K562 (cell line): Measurements from ENCODE around the gene PHACTR2. TPM values are rescaled to one million over a fixed set of nuclear protein-coding genes. Genes with fewer than 3 reads are reported as not detected.

Source experiments
- ATAC-seq: fragments of 200-7000 bp; cut with Tn5 transposase; 3 replicates; pipeline ENCODE4 v1.9.1; 2020; ENCODE audit warnings: moderate library complexity
- BruUV-seq: library from RNA; stranded (reverse); fragments of 400-500 nt; replicated peaks from 2 replicates; lab custom pipeline; 2021; lab: Mats Ljungman, UMichigan
- CTCF ChIA-PET: fragments of 300-600 bp; formaldehyde crosslinking; extraction: SDS; loops from one replicate; lab custom pipeline; 2021; ENCODE audit warnings: low intra/inter-chr PET ratio; lab: Yijun Ruan, JAX
- POLR2A ChIA-PET: fragments of 300-600, 350-650 bp; sonication (Branson Sonifier 250); formaldehyde crosslinking; extraction: SDS; loops from one replicate; lab custom pipeline; 2021; ENCODE audit warnings: antibody characterized with exemption, inconsistent platforms; lab: Yijun Ruan, JAX
- DNase-seq, 4 experiments: peaks; one replicate each; pipeline versions ENCODE4 v3.0.0 to v3.0.0-alpha.2; 2011 to 2018; ENCODE audit warnings: low spot score in 3 of 4, mixed read lengths in 3 of 4; ENCODE audit errors: extremely low read depth in 1 of 4
- FAIRE-seq: peaks from 2 replicates; lab custom pipeline; 2011; peaks lifted over from hg19 to GRCh38; lab: Jason Lieb, UNC
- H2AFZ ChIP-seq: 2 replicates; pipeline ENCODE4 v1.6.0; 2011; ENCODE audit warnings: low read depth, low read length, control low read depth, inconsistent platforms
- H3K27ac ChIP-seq: fragments of 200-600 bp; 3 replicates; pipeline ENCODE4 v1.8.0; 2011; ENCODE audit warnings: low read depth, mild to moderate bottlenecking, control low read depth, inconsistent platforms, low read length, moderate library complexity, mixed read lengths; ENCODE audit errors: extremely low read depth
- H3K27me3 ChIP-seq, 2 experiments: fragments of 300-600 bp in 1 of 2; 2 replicates in 1 of 2; 3 replicates in 1 of 2; pipeline versions ENCODE4 v1.6.0 to v1.8.0; 2011; ENCODE audit warnings: inconsistent platforms in 2 of 2, low read length in 2 of 2, mild to moderate bottlenecking in 1 of 2, mixed read lengths in 1 of 2, moderate library complexity in 1 of 2; ENCODE audit not compliant: control insufficient read depth in 2 of 2, insufficient read depth in 2 of 2
- H3K36me3 ChIP-seq: fragments of 300-600 bp; 3 replicates; pipeline ENCODE4 v1.8.0; 2011; ENCODE audit warnings: mild to moderate bottlenecking, low read length, inconsistent platforms; ENCODE audit not compliant: control insufficient read depth, insufficient read depth
- H3K4me1 ChIP-seq, 2 experiments: fragments of 200-600 bp in 1 of 2; replicated peaks in 1 of 2; 2 replicates in 1 of 2; 3 replicates in 1 of 2; pipeline versions ENCODE4 v1.5.1 to v1.8.0; 2011; ENCODE audit warnings: inconsistent platforms in 2 of 2, low read length in 2 of 2, mild to moderate bottlenecking in 1 of 2, mixed read lengths in 1 of 2, moderate library complexity in 1 of 2; ENCODE audit not compliant: control insufficient read depth in 2 of 2, insufficient read depth in 2 of 2
- H3K4me2 ChIP-seq: 2 replicates; pipeline ENCODE4 v1.6.1; 2011; ENCODE audit warnings: low read length, control low read depth, inconsistent platforms, mixed read lengths; ENCODE audit not compliant: insufficient read depth
- H3K4me3 ChIP-seq: fragments of 200-600 bp; sonication (generic), shearing (Covaris generic); 2 replicates; pipeline ENCODE4 v1.5.1; 2016; ENCODE audit warnings: control low read depth, inconsistent platforms
- H3K79me2 ChIP-seq: fragments of 200-600 bp; 3 replicates; pipeline ENCODE4 v1.8.0; 2011; ENCODE audit warnings: low read length, inconsistent platforms; ENCODE audit not compliant: control insufficient read depth, insufficient read depth
- H3K9ac ChIP-seq, 2 experiments: 2 replicates each; pipeline versions ENCODE4 v1.6.0 to v1.6.1; 2011; ENCODE audit warnings: low read depth in 2 of 2, low read length in 2 of 2, control low read depth in 1 of 2, inconsistent platforms in 1 of 2, mild to moderate bottlenecking in 1 of 2, mixed read lengths in 1 of 2; ENCODE audit not compliant: insufficient read depth in 1 of 2
- H3K9me1 ChIP-seq: one replicate; pipeline ENCODE4 v1.6.0; 2011; ENCODE audit warnings: inconsistent platforms, mild to moderate bottlenecking, low read length, moderate library complexity; ENCODE audit not compliant: control insufficient read depth, insufficient read depth
- H3K9me3 ChIP-seq: replicated peaks from 2 replicates; pipeline ENCODE4 v1.5.1; 2011; ENCODE audit warnings: low read depth, low read length, inconsistent platforms; ENCODE audit not compliant: control insufficient read depth, insufficient read depth
- H4K20me1 ChIP-seq: replicated peaks from 2 replicates; pipeline ENCODE4 v1.6.1; 2011; ENCODE audit warnings: low read length, inconsistent platforms, mixed read lengths; ENCODE audit not compliant: control insufficient read depth, insufficient read depth
- DNMT1 ChIP-seq: fragments of 450-650 bp; IDR thresholded peaks from 2 replicates; pipeline ENCODE4 v1.6.1; 2016; ENCODE audit warnings: antibody characterized with exemption, mild to moderate bottlenecking
- HNRNPH1 ChIP-seq: fragments of 200-400 bp; formaldehyde crosslinking; optimal IDR thresholded peaks from 2 replicates; pipeline ENCODE3; 2017; ENCODE audit warnings: low read depth, mild to moderate bottlenecking, low read length, moderate library complexity
- MCM3 ChIP-seq: fragments of 450-650 bp; IDR thresholded peaks from 2 replicates; pipeline ENCODE4 v1.6.1; 2016
- MTA2 ChIP-seq: fragments of 450-650 bp; IDR thresholded peaks from 2 replicates; pipeline ENCODE4 v1.6.1; 2016; ENCODE audit warnings: low read depth
- NFXL1 ChIP-seq: fragments of 450-650 bp; formaldehyde crosslinking; IDR thresholded peaks from 2 replicates; pipeline ENCODE4 v1.4.0; 2021; ENCODE audit warnings: mild to moderate bottlenecking
- RBFOX2 ChIP-seq: fragments of 200-400 bp; formaldehyde crosslinking; IDR thresholded peaks from 2 replicates; pipeline ENCODE4 v1.6.1; 2017; ENCODE audit warnings: low read depth, mild to moderate bottlenecking, low read length, moderate library complexity
- SLC30A9 ChIP-seq: fragments of 250-450 bp; sonication (Bioruptor Pico); IDR thresholded peaks from 2 replicates; pipeline ENCODE4 v1.8.0; 2022; ENCODE audit warnings: mild to moderate bottlenecking, moderate library complexity
- SNIP1 ChIP-seq: fragments of 450-650 bp; IDR thresholded peaks from 2 replicates; pipeline ENCODE4 v1.7.1; 2017; ENCODE audit warnings: low read depth, mild to moderate bottlenecking
- STAT5A ChIP-seq: IDR thresholded peaks from 2 replicates; pipeline ENCODE4 v1.6.1; 2012; ENCODE audit warnings: low read length, inconsistent platforms, borderline replicate concordance
- ZBTB17 ChIP-seq: fragments of 450-650 bp; formaldehyde crosslinking; IDR thresholded peaks from 2 replicates; pipeline ENCODE4 v1.4.0; 2020; ENCODE audit warnings: mild to moderate bottlenecking
- ZFPM2 ChIP-seq: fragments of 250-450 bp; sonication (Bioruptor Pico); IDR thresholded peaks from 2 replicates; pipeline ENCODE4 v1.5.1; 2022; ENCODE audit warnings: mild to moderate bottlenecking
- ZNF140 ChIP-seq: fragments of 250-450 bp; sonication (Bioruptor Pico); IDR thresholded peaks from 2 replicates; pipeline ENCODE4 v1.8.0; 2021; ENCODE audit warnings: moderate library complexity, mild to moderate bottlenecking, inconsistent platforms
- ZNF316 ChIP-seq: fragments of 450-650 bp; IDR thresholded peaks from 2 replicates; pipeline ENCODE4 v1.6.1; 2016
- ZNF77 ChIP-seq: fragments of 250-450 bp; sonication (Bioruptor Pico); IDR thresholded peaks from 2 replicates; pipeline ENCODE4 v1.5.0; 2020
- WGBS: fragments of 100-300 bp; shearing (Covaris generic); methylation state at CpG from one replicate; pipeline ENCODE4 v1.1.6; 2016; ENCODE audit warnings: low coverage, mixed read lengths; ENCODE audit not compliant: insufficient coverage; ENCODE audit errors: missing lambda C conversion rate; 5-methylcytosine and 5-hydroxymethylcytosine counted together
- in situ Hi-C: fragments of 300-500 bp; cut with MboI; formaldehyde crosslinking; loops from 4 replicates; pipeline ENCODE4 v1.15.0; 2018; ENCODE audit warnings: inconsistent platforms, mixed read lengths
- intact Hi-C: fragments of 100-400 bp; cut with micrococcal nuclease; formaldehyde crosslinking; loops from 2 replicates; pipeline ENCODE4 v1.14.2; 2022
- polyA plus RNA-seq, 8 experiments: library from polyadenylated mRNA; depleted of rRNA in 4 of 8; stranded (reverse) in 5 of 8; unstranded in 3 of 8; fragments of >200 nt; fragmentation: Nextera tagmentation in 2 of 8; fragmentation: Illumina TruSeq in 1 of 8; extraction: Ambion mirVana in 2 of 8; extraction: Trizol in 1 of 8; gene quantifications; 2 replicates each; pipeline versions ENCODE4 v1.2.1 to v1.2.3, GENCODE V29; 2011 to 2014; ENCODE audit warnings: inconsistent platforms in 1 of 8, missing spikeins in 1 of 8
- total RNA-seq, 7 experiments: library from RNA; depleted of rRNA in 6 of 7; stranded (reverse); fragments of >200 nt in 6 of 7; fragmentation: Illumina TruSeq in 2 of 7; extraction: Trizol in 2 of 7; gene quantifications; 2 replicates each; pipeline versions ENCODE4 v1.2.1 to v1.2.3, GENCODE V29; 2011 to 2021; ENCODE audit warnings: low replicate concordance in 1 of 7
- TF ChIP-seq, protein P1 (sequence below): sonication (generic); formaldehyde crosslinking; IDR thresholded peaks from 2 replicates; pipeline ENCODE4 v1.8.1; 2022; ENCODE audit warnings: missing genetic modification reagents
- TF ChIP-seq, protein P2 (sequence below): fragments of 250-450 bp; sonication (Bioruptor Pico); IDR thresholded peaks from 2 replicates; pipeline ENCODE4 v1.8.0; 2021; ENCODE audit warnings: mild to moderate bottlenecking, moderate library complexity
- TF ChIP-seq, protein P3 (sequence below): fragments of 450-650 bp; formaldehyde crosslinking; IDR thresholded peaks from 2 replicates; pipeline ENCODE4 v1.4.0; 2022; ENCODE audit warnings: mild to moderate bottlenecking, moderate library complexity
- TF ChIP-seq, protein P4 (sequence below): sonication (generic); formaldehyde crosslinking; IDR thresholded peaks from 2 replicates; pipeline ENCODE4 v1.8.1; 2023; ENCODE audit warnings: mild to moderate bottlenecking, missing genetic modification reagents

Gene PHACTR2
- total and polyA plus RNA-seq, 9 of the 15 experiments (the other 6 are each of a cell fraction or from before 2014, with no cell fraction given), result 5.3 to 52.5 (median 22.9) TPM

DNA sequence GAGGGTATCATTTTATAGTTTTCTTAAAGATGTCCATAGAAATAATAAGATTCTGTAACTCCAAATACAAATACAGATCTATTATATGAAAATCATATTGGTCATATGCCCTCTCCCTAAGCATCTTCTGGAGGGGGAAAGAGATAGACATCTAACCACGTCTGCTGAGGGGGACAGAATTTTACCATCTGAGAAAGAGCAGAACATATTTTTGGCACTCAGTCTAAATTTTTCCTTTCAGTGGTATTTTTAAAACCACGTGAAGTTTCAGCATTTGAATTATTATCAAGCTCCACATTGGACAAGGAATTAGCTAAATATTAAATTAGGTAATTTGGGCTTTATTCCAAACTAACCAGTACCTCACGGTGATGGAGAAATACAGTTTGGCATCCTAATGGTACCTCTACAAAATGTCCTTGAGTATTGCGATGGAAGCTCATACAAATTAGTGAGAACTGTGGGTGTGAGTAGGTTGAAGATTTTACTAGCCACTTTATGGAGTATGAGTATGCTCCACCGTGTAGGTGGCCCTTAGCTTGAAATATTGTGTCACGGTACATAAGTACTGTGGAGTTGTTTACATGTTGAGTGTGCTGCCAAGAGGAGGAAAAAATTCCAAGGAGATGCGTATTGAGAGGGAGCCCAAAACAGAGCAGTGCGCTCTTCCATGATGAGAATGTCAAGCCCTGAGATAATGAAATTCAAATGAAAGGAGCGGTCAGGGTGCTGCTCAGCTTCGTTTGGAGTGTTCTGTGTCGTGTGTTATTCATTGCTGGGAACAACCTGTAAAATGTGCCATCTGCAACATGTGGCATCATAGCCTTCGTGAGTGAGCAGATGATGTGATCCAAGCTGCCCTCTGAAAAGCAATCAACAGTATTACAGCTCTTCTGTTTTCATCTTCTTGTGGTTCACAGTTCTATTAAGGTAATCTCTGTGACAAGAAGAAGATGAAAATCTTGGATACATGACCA is 48.4 kb upstream of the PHACTR2 start:
- WGBS, result 20% methylated on average over 12 of the region's 12 CpGs
- DNase-seq, result no peak
- Histone ChIP-seq H3K9me1 (no peaks in the 10 kb centered on the region), H3K27me3 (no peaks in the 10 kb centered on the region), H3K4me2 (no peak overlapping the region), H3K79me2 (no peaks in the 10 kb centered on the region), H3K9ac (no peak overlapping the region), H3K9me3 (no peaks in the 10 kb centered on the region), H3K4me1 (no peaks in the 10 kb centered on the region), H4K20me1 (no peaks in the 10 kb centered on the region), H3K36me3 (no peaks in the 10 kb centered on the region), H3K4me3 (no peak overlapping the region), H2AFZ (peak overlapping the region; percentile 5; the same call in 1 of the 2 replicates), H3K27ac (no peak overlapping the region)
- FAIRE-seq, result no peak
- in situ Hi-C loops (no loop called here), intact Hi-C loops (no loop called here)
- CTCF ChIA-PET, result no interaction called here
- POLR2A ChIA-PET, result interaction anchor here (1.4 kb wide), 1 partner anchor 32 kb away, joined by 3 read pairs; no protein-coding TSS in a partner anchor
- TF ChIP-seq STAT5A, result no peak
- TF ChIP-seq ZBTB17, result no peak
- TF ChIP-seq RBFOX2, result no peak
- TF ChIP-seq, protein P1, sequence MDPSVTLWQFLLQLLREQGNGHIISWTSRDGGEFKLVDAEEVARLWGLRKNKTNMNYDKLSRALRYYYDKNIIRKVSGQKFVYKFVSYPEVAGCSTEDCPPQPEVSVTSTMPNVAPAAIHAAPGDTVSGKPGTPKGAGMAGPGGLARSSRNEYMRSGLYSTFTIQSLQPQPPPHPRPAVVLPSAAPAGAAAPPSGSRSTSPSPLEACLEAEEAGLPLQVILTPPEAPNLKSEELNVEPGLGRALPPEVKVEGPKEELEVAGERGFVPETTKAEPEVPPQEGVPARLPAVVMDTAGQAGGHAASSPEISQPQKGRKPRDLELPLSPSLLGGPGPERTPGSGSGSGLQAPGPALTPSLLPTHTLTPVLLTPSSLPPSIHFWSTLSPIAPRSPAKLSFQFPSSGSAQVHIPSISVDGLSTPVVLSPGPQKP (CRISPR knock-in tag), result no peak
- TF ChIP-seq ZNF316, result no peak
- TF ChIP-seq ZNF140 (CRISPR knock-in tag), result no peak
- TF ChIP-seq, protein P2, sequence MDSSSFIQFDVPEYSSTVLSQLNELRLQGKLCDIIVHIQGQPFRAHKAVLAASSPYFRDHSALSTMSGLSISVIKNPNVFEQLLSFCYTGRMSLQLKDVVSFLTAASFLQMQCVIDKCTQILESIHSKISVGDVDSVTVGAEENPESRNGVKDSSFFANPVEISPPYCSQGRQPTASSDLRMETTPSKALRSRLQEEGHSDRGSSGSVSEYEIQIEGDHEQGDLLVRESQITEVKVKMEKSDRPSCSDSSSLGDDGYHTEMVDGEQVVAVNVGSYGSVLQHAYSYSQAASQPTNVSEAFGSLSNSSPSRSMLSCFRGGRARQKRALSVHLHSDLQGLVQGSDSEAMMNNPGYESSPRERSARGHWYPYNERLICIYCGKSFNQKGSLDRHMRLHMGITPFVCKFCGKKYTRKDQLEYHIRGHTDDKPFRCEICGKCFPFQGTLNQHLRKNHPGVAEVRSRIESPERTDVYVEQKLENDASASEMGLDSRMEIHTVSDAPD (CRISPR knock-in tag), result no peak
- no peak for TF ChIP-seq SLC30A9 (CRISPR knock-in tag)
- TF ChIP-seq, protein P3, sequence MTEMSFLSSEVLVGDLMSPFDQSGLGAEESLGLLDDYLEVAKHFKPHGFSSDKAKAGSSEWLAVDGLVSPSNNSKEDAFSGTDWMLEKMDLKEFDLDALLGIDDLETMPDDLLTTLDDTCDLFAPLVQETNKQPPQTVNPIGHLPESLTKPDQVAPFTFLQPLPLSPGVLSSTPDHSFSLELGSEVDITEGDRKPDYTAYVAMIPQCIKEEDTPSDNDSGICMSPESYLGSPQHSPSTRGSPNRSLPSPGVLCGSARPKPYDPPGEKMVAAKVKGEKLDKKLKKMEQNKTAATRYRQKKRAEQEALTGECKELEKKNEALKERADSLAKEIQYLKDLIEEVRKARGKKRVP, result no peak
- TF ChIP-seq, protein P4, sequence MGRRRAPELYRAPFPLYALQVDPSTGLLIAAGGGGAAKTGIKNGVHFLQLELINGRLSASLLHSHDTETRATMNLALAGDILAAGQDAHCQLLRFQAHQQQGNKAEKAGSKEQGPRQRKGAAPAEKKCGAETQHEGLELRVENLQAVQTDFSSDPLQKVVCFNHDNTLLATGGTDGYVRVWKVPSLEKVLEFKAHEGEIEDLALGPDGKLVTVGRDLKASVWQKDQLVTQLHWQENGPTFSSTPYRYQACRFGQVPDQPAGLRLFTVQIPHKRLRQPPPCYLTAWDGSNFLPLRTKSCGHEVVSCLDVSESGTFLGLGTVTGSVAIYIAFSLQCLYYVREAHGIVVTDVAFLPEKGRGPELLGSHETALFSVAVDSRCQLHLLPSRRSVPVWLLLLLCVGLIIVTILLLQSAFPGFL (CRISPR knock-in tag), result no peak
- TF ChIP-seq SNIP1, result no peak
- TF ChIP-seq MCM3, result no peak
- TF ChIP-seq ZFPM2 (CRISPR knock-in tag), result no peak
- no peak for TF ChIP-seq HNRNPH1
- TF ChIP-seq MTA2, result no peak
- no peak for TF ChIP-seq ZNF77 (CRISPR knock-in tag)
- TF ChIP-seq DNMT1, result no peak
- no peak for TF ChIP-seq NFXL1 (CRISPR knock-in tag)
- no peak for ATAC-seq
- BruUV-seq, result no TSS peak
